ENCODE measurements around the gene ALPI.

Gene ALPI

GRCh38 chr2:232505856-232506255 is 49.9 kb downstream of the ALPI start:
- WGBS, 2 experiments (ENCODE audit: insufficient coverage in 2 of 2), result 16 to 21% methylated on average over 7 to 9 of the region's 10 CpGs
- Histone ChIP-seq H3K9me3 (ENCODE audit: control insufficient read depth, low read length) (no peaks in the 10 kb centered on the region), H3K27ac (ENCODE audit: low read depth, low read length, severe bottlenecking) (no peak overlapping the region), H3K36me3 (ENCODE audit: control insufficient read depth, insufficient read depth, low read length) (no peaks in the 10 kb centered on the region), H3K4me3 (ENCODE audit: extremely low read depth, insufficient read depth, low read length, poor library complexity, severe bottlenecking) (no peak overlapping the region), H3K4me1 (ENCODE audit: control insufficient read depth, insufficient read depth, low read length, poor library complexity, severe bottlenecking) (peaks cover 9% of the 10 kb centered on the region)

GRCh38 chr2:232506709-232507108 is 50.8 kb downstream of the ALPI start:
- H3K36me3 ChIP-seq (ENCODE audit: control insufficient read depth, insufficient read depth, low read length), result no peaks in the 10 kb centered on the region
- H3K27ac ChIP-seq (ENCODE audit: low read depth, low read length, severe bottlenecking), result no peak overlapping the region
- 91 to 100% methylated on average over 3 to 4 of the region's 4 CpGs for WGBS, 2 experiments (ENCODE audit: insufficient coverage in 2 of 2)

GRCh38 chr2:232508251-232508650 is 52.3 kb downstream of the ALPI start:
- H3K27ac ChIP-seq (ENCODE audit: low read depth, low read length, severe bottlenecking), result no peak overlapping the region
- H3K4me1 ChIP-seq (ENCODE audit: control insufficient read depth, insufficient read depth, low read length, poor library complexity, severe bottlenecking), result peaks cover 5% of the 10 kb centered on the region
- 78 to 80% methylated on average over 3 to 5 of the region's 7 CpGs for WGBS, 2 experiments (ENCODE audit: insufficient coverage in 2 of 2)
- no peaks in the 10 kb centered on the region for H3K36me3 ChIP-seq (ENCODE audit: control insufficient read depth, insufficient read depth, low read length)
- no peak overlapping the region for H3K4me3 ChIP-seq (ENCODE audit: extremely low read depth, insufficient read depth, low read length, poor library complexity, severe bottlenecking)
- H3K9me3 ChIP-seq (ENCODE audit: control insufficient read depth, low read length), result no peaks in the 10 kb centered on the region

More at GRCh38 chr2:232506709-232507108, 50.8 kb downstream of the ALPI start:
- Histone ChIP-seq H3K9me3 (ENCODE audit: control insufficient read depth, low read length) (no peaks in the 10 kb centered on the region), H3K4me3 (ENCODE audit: extremely low read depth, insufficient read depth, low read length, poor library complexity, severe bottlenecking) (no peak overlapping the region), H3K4me1 (ENCODE audit: control insufficient read depth, insufficient read depth, low read length, poor library complexity, severe bottlenecking) (peaks cover 9% of the 10 kb centered on the region)

All from mesodermal cell (in vitro differentiated cells).